ENCODE data around the gene PTGES3. TPM values are rescaled to one million over a fixed set of nuclear protein-coding genes. Genes with fewer than 3 reads are reported as not detected.

Gene PTGES3
- total and polyA plus RNA-seq, 10 of the 15 experiments (the other 5 are each of a cell fraction or from before 2014, with no cell fraction given) = 117 to 520 (median 175) TPM

GRCh38 chr12:56724972-56725722, 37.1 kb upstream of the PTGES3 start, which contains the start of gene NACA (continued):
- no peak for TF ChIP-seq BCLAF1 (IDR thresholded peaks at IDR 0.05)
- peak; percentile 69; the same call in 1 of the 2 replicates for TF ChIP-seq PAX5 (IDR thresholded peaks at IDR 0.05; ENCODE audit: borderline replicate concordance, low read depth, low read length)
- TF ChIP-seq RELB (IDR thresholded peaks at IDR 0.05; ENCODE audit: low read depth) = peak; percentile 87
- no peak for TF ChIP-seq KAT2A (conservative IDR thresholded peaks at IDR 0.05; ENCODE audit: control insufficient read depth, low read depth, low read length)
- TF ChIP-seq ZBED1 (IDR thresholded peaks at IDR 0.05; ENCODE audit: borderline replicate concordance) = 0 out of 2 replicates have a peak, but pooled peaks have one; percentile 28
- TF ChIP-seq ZNF384 (IDR thresholded peaks at IDR 0.05; ENCODE audit: borderline replicate concordance, low read depth, low read length) = 0 out of 2 replicates have a peak, but pooled peaks have one; percentile 10
- no peak for TF ChIP-seq BCL3 (IDR thresholded peaks at IDR 0.05; ENCODE audit: borderline replicate concordance, insufficient read depth, low read depth, low read length, poor library complexity, severe bottlenecking)
- TF ChIP-seq EED (IDR thresholded peaks at IDR 0.05; ENCODE audit: low read depth) = peak; percentile 25; the same call in 1 of the 2 replicates
- TF ChIP-seq MYB (IDR thresholded peaks at IDR 0.05; ENCODE audit: borderline replicate concordance, low read depth, low read length) = no peak
- peak; percentile 96 for TF ChIP-seq POLR2AphosphoS2 (IDR thresholded peaks at IDR 0.05; ENCODE audit: low read depth, low read length)
- TF ChIP-seq ZZZ3 (IDR thresholded peaks at IDR 0.05; ENCODE audit: control insufficient read depth, insufficient read length, low read depth) = no peak
- peak; percentile 66; the same call in 1 of the 2 replicates for TF ChIP-seq SMARCA5 (IDR thresholded peaks at IDR 0.05)
- TF ChIP-seq HSF1 (IDR thresholded peaks at IDR 0.05; ENCODE audit: low read depth, low read length) = peak; percentile 75; the same call in 1 of the 2 replicates
- TF ChIP-seq SP1 (IDR thresholded peaks at IDR 0.05; ENCODE audit: low read depth, low read length) = peak; percentile 59
- peak; percentile 68 for TF ChIP-seq NR2F1 (conservative IDR thresholded peaks at IDR 0.05)
- TF ChIP-seq ZNF592 (IDR thresholded peaks at IDR 0.05) = peak; percentile 56; the same call in 1 of the 2 replicates
- TF ChIP-seq RBBP5 (conservative IDR thresholded peaks at IDR 0.05) = peak; percentile 98
- no peak for TF ChIP-seq HDAC2 (IDR thresholded peaks at IDR 0.05)
